CD4-positive, CD25-positive, alpha-beta regulatory T cell (primary cell): ENCODE measurements around the gene GLYR1. TPM values are rescaled to one million over a fixed set of nuclear protein-coding genes. Genes with fewer than 3 reads are reported as not detected.
A peak's percentile ranks its signal among the peaks of the same experiment; 100 is the strongest.

ENCODE experiments used
- ATAC-seq, 2 donors: fragments of 150-1000 bp; cut with Tn5 transposase; one replicate each; pipeline ENCODE4 v1.10.0; 2021; ENCODE audit warnings: low read depth in 2 of 2, moderate number of reproducible peaks in 2 of 2, moderate library complexity in 1 of 2
- DNase-seq, 3 donors: peaks; one replicate each; pipeline versions ENCODE4 v3.0.0 to v3.0.0-alpha.2; 2012 to 2022; ENCODE audit warnings: mixed read lengths in 1 of 3
- H3K27ac ChIP-seq: one replicate; pipeline ENCODE4 v1.7.0; 2013; ENCODE audit warnings: mild to moderate bottlenecking, low read length; ENCODE audit not compliant: insufficient read depth, poor library complexity, severe bottlenecking
- H3K27me3 ChIP-seq: one replicate; pipeline ENCODE4 v1.7.0; 2013; ENCODE audit warnings: low read length; ENCODE audit not compliant: control insufficient read depth, insufficient read depth
- H3K36me3 ChIP-seq: one replicate; pipeline ENCODE4 v1.7.0; 2013; ENCODE audit warnings: mild to moderate bottlenecking, low read length, moderate library complexity; ENCODE audit not compliant: control insufficient read depth, insufficient read depth
- H3K4me1 ChIP-seq: 2 replicates; pipeline ENCODE4 v1.7.0; 2013; ENCODE audit warnings: mild to moderate bottlenecking, low read length; ENCODE audit not compliant: insufficient read depth, control insufficient read depth, poor library complexity, severe bottlenecking
- H3K4me3 ChIP-seq: one replicate; pipeline ENCODE4 v1.7.0; 2013; ENCODE audit warnings: low read depth, mild to moderate bottlenecking, low read length, moderate library complexity
- H3K9me3 ChIP-seq, 2 experiments: 1 replicate in 1 of 2; 2 replicates in 1 of 2; pipeline ENCODE4 v1.7.0; 2013; ENCODE audit warnings: low read length in 2 of 2, mild to moderate bottlenecking in 1 of 2, moderate library complexity in 1 of 2; ENCODE audit not compliant: control insufficient read depth in 2 of 2
- H3K27ac Mint-ChIP-seq, 3 donors: one replicate each; pipeline ENCODE4 v1.8.0; 2020 to 2022; ENCODE audit warnings: mild to moderate bottlenecking in 3 of 3, mixed read lengths in 3 of 3, moderate library complexity in 2 of 3
- H3K27me3 Mint-ChIP-seq: one replicate; pipeline ENCODE4 v1.8.0; 2022; ENCODE audit warnings: mild to moderate bottlenecking, mixed read lengths
- H3K36me3 Mint-ChIP-seq: one replicate; pipeline ENCODE4 v1.8.0; 2020; ENCODE audit warnings: mixed read lengths
- H3K4me1 Mint-ChIP-seq, 4 donors: one replicate each; pipeline ENCODE4 v1.8.0; 2020 to 2022; ENCODE audit warnings: mixed read lengths in 4 of 4, mild to moderate bottlenecking in 1 of 4
- H3K4me3 Mint-ChIP-seq, 4 donors: one replicate each; pipeline ENCODE4 v1.8.0; 2020 to 2022; ENCODE audit warnings: mild to moderate bottlenecking in 4 of 4, mixed read lengths in 4 of 4, moderate library complexity in 3 of 4
- H3K9me3 Mint-ChIP-seq, 7 donors: one replicate each; pipeline ENCODE4 v1.8.0; 2020 to 2022; ENCODE audit warnings: mixed read lengths in 7 of 7, mild to moderate bottlenecking in 3 of 7, moderate library complexity in 2 of 7
- polyA plus RNA-seq, 4 donors: library from polyadenylated mRNA; unstranded; fragments of 300-500 nt; fragmentation: Illumina TruSeq; gene quantifications; one replicate each; pipeline ENCODE4 v1.2.3, GENCODE V29; 2021
- total RNA-seq: library from RNA; stranded (reverse); gene quantifications from one replicate; pipeline ENCODE4 v1.2.3, GENCODE V29; 2022

GLYR1 gene
- total and polyA plus RNA-seq, 5 donors from 2014 or later: 29.4 to 114 (median 35.7) TPM

GRCh38 chr16:4826980-4827379 lies 20.1 kb downstream of the GLYR1 start:
- no peak for DNase-seq
- H3K36me3 Mint-ChIP-seq: peaks cover 43% of the 10 kb centered on the region
- H3K4me3 ChIP-seq: no peak overlapping the region
- H3K4me3 Mint-ChIP-seq: no peak overlapping the region
- H3K4me1 ChIP-seq: no peaks in the 10 kb centered on the region
- H3K27me3 Mint-ChIP-seq: no peaks in the 10 kb centered on the region
- H3K9me3 ChIP-seq: no peaks in the 10 kb centered on the region
- H3K4me1 Mint-ChIP-seq: peaks cover 0 to 11% (median 5%) of the 10 kb centered on the region in 4 donors
- no peak for ATAC-seq
- H3K9me3 Mint-ChIP-seq: peaks cover 0 to 1% (median 0%) of the 10 kb centered on the region in 7 donors
- peaks cover 81% of the 10 kb centered on the region for H3K36me3 ChIP-seq
- no peaks in the 10 kb centered on the region for H3K27me3 ChIP-seq
- H3K27ac Mint-ChIP-seq: no peak overlapping the region
- no peak overlapping the region for H3K27ac ChIP-seq

- Mint-ChIP-seq H3K27ac (no peak overlapping the region), H3K4me3 (no peak overlapping the region), H3K9me3 (peaks cover 0 to 1% (median 0%) of the 10 kb centered on the region in 7 donors), H3K27me3 (no peaks in the 10 kb centered on the region), H3K4me1 (peaks cover 0 to 10% (median 5%) of the 10 kb centered on the region in 4 donors), H3K36me3 (peaks cover 40% of the 10 kb centered on the region)
- Histone ChIP-seq H3K27me3 (no peaks in the 10 kb centered on the region), H3K27ac (no peak overlapping the region), H3K4me3 (no peak overlapping the region), H3K36me3 (peaks cover 81% of the 10 kb centered on the region), H3K9me3 (no peaks in the 10 kb centered on the region), H3K4me1 (no peaks in the 10 kb centered on the region)
- DNase-seq (no peak), ATAC-seq (no peak)
Observed at GRCh38 chr16:4826526-4826925, 20.6 kb downstream of the GLYR1 start.

GRCh38 chr16:4825196-4825595 lies 21.9 kb downstream of the GLYR1 start:
- DNase-seq: no peak
- H3K27ac ChIP-seq: no peak overlapping the region
- Mint-ChIP-seq H3K27ac (no peak overlapping the region), H3K4me3 (no peak overlapping the region), H3K27me3 (no peaks in the 10 kb centered on the region), H3K4me1 (peaks cover 0 to 7% (median 3%) of the 10 kb centered on the region in 4 donors), H3K9me3 (peaks cover 0 to 1% (median 0%) of the 10 kb centered on the region in 7 donors), H3K36me3 (peaks cover 38% of the 10 kb centered on the region)
- ATAC-seq: no peak
- H3K36me3 ChIP-seq: peaks cover 77% of the 10 kb centered on the region
- H3K9me3 ChIP-seq: no peaks in the 10 kb centered on the region
- H3K4me1 ChIP-seq: no peaks in the 10 kb centered on the region
- no peak overlapping the region for H3K4me3 ChIP-seq
- no peaks in the 10 kb centered on the region for H3K27me3 ChIP-seq

GRCh38 chr16:4820652-4821051 lies 26.4 kb downstream of the GLYR1 start:
- H3K27ac Mint-ChIP-seq: peak overlapping the region in 1 of 3 donors; percentile 47
- Histone ChIP-seq H3K9me3 (no peaks in the 10 kb centered on the region), H3K4me3 (no peak overlapping the region), H3K27me3 (no peaks in the 10 kb centered on the region), H3K4me1 (no peaks in the 10 kb centered on the region), H3K27ac (no peak overlapping the region), H3K36me3 (peaks cover 61% of the 10 kb centered on the region)
- ATAC-seq: no peak
- no peak overlapping the region for H3K4me3 Mint-ChIP-seq
- H3K4me1 Mint-ChIP-seq: peaks cover 0 to 7% (median 4%) of the 10 kb centered on the region in 4 donors
- no peaks in the 10 kb centered on the region for H3K27me3 Mint-ChIP-seq
- H3K9me3 Mint-ChIP-seq: no peaks in the 10 kb centered on the region
- peaks cover 51% of the 10 kb centered on the region for H3K36me3 Mint-ChIP-seq
- no peak for DNase-seq

- Histone ChIP-seq H3K4me1 (no peaks in the 10 kb centered on the region), H3K9me3 (no peaks in the 10 kb centered on the region), H3K27me3 (no peaks in the 10 kb centered on the region), H3K27ac (no peak overlapping the region), H3K36me3 (peaks cover 59% of the 10 kb centered on the region), H3K4me3 (no peak overlapping the region)
- H3K4me1 Mint-ChIP-seq: peaks cover 0 to 4% (median 0%) of the 10 kb centered on the region in 4 donors
- no peak for ATAC-seq
- no peak overlapping the region for H3K4me3 Mint-ChIP-seq
- no peak for DNase-seq
- H3K36me3 Mint-ChIP-seq: peaks cover 38% of the 10 kb centered on the region
- H3K9me3 Mint-ChIP-seq: no peaks in the 10 kb centered on the region
- H3K27ac Mint-ChIP-seq: peak overlapping the region in 1 of 3 donors; percentile 41
- H3K27me3 Mint-ChIP-seq: no peaks in the 10 kb centered on the region
Observed at GRCh38 chr16:4814542-4815173, 32.4 kb downstream of the GLYR1 start.

- peaks cover 35% of the 10 kb centered on the region for H3K36me3 Mint-ChIP-seq
- Histone ChIP-seq H3K4me3 (no peak overlapping the region), H3K9me3 (no peaks in the 10 kb centered on the region), H3K27ac (no peak overlapping the region), H3K36me3 (peaks cover 60% of the 10 kb centered on the region), H3K27me3 (no peaks in the 10 kb centered on the region), H3K4me1 (no peaks in the 10 kb centered on the region)
- H3K4me1 Mint-ChIP-seq: peaks cover 0 to 4% (median 0%) of the 10 kb centered on the region in 4 donors
- H3K27ac Mint-ChIP-seq: peak overlapping the region in 1 of 3 donors; percentile 11
- no peak overlapping the region for H3K4me3 Mint-ChIP-seq
- H3K27me3 Mint-ChIP-seq: no peaks in the 10 kb centered on the region
- no peak for DNase-seq
- no peaks in the 10 kb centered on the region for H3K9me3 Mint-ChIP-seq
- no peak for ATAC-seq
Observed at GRCh38 chr16:4814046-4814445, 33.0 kb downstream of the GLYR1 start.

GRCh38 chr16:4813251-4814003 lies 33.7 kb downstream of the GLYR1 start:
- peaks cover 30% of the 10 kb centered on the region for H3K36me3 Mint-ChIP-seq
- ATAC-seq (no peak), DNase-seq (no peak)
- Histone ChIP-seq H3K36me3 (peaks cover 65% of the 10 kb centered on the region), H3K9me3 (no peaks in the 10 kb centered on the region), H3K27ac (no peak overlapping the region), H3K4me3 (no peak overlapping the region), H3K27me3 (no peaks in the 10 kb centered on the region), H3K4me1 (no peaks in the 10 kb centered on the region)
- H3K27ac Mint-ChIP-seq: peak overlapping the region in 1 of 3 donors; percentile 26
- peaks cover 0 to 2% (median 0%) of the 10 kb centered on the region in 4 donors for H3K4me1 Mint-ChIP-seq
- no peaks in the 10 kb centered on the region for H3K9me3 Mint-ChIP-seq
- no peaks in the 10 kb centered on the region for H3K27me3 Mint-ChIP-seq
- no peak overlapping the region for H3K4me3 Mint-ChIP-seq
